Measurements from ENCODE around the gene F13A1. TPM values are rescaled to one million over a fixed set of nuclear protein-coding genes. Genes with fewer than 3 reads are reported as not detected.

Gene F13A1
- total and polyA plus RNA-seq, 2 of the 8 experiments (the other 6 are each of a cell fraction or from before 2014, with no cell fraction given), result 0.57 to 1.5 TPM

- TF ChIP-seq, protein P1, sequence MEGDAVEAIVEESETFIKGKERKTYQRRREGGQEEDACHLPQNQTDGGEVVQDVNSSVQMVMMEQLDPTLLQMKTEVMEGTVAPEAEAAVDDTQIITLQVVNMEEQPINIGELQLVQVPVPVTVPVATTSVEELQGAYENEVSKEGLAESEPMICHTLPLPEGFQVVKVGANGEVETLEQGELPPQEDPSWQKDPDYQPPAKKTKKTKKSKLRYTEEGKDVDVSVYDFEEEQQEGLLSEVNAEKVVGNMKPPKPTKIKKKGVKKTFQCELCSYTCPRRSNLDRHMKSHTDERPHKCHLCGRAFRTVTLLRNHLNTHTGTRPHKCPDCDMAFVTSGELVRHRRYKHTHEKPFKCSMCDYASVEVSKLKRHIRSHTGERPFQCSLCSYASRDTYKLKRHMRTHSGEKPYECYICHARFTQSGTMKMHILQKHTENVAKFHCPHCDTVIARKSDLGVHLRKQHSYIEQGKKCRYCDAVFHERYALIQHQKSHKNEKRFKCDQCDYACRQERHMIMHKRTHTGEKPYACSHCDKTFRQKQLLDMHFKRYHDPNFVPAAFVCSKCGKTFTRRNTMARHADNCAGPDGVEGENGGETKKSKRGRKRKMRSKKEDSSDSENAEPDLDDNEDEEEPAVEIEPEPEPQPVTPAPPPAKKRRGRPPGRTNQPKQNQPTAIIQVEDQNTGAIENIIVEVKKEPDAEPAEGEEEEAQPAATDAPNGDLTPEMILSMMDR (IDR thresholded peaks at IDR 0.05; ENCODE audit: control extremely low read depth in 1 of 3, insufficient read depth in 1 of 3, low read depth in 1 of 3, low read length in 3 of 3), result peak in 1 of 3 experiments; percentile 47; a peak in 1 of 4 replicates
- TF ChIP-seq ASH2L (IDR thresholded peaks at IDR 0.05; ENCODE audit: low read length), result no peak
- DNase-seq (ENCODE audit: low read depth in 1 of 2, low spot score in 2 of 2), result no peak
- POLR2A ChIA-PET (ENCODE audit: partially characterized antibody), result no interaction called here
Observed at GRCh38 chr6:6220718-6221117, 99.7 kb downstream of the F13A1 start.

More at GRCh38 chr6:6220718-6221117, 99.7 kb downstream of the F13A1 start:
- H3K23ac ChIP-seq (ENCODE audit: insufficient read length), result no peak overlapping the region
- no peak for FAIRE-seq
- H3K56ac ChIP-seq (replicated peaks; ENCODE audit: insufficient read length, low read depth, low read length), result no peak overlapping the region
- no peaks in the 10 kb centered on the region; a peak in 2 of 7 replicates for H3K4me1 ChIP-seq (replicated peaks in 1 of 4; ENCODE audit: control insufficient read depth in 3 of 4, insufficient read depth in 4 of 4, low read length in 3 of 4)
- no peaks in the 10 kb centered on the region; a peak in 1 of 7 replicates for H3K27me3 ChIP-seq (replicated peaks in 1 of 4; ENCODE audit: control insufficient read depth in 3 of 4, extremely low read depth in 1 of 4, insufficient read depth in 3 of 4, low read length in 3 of 4)
- no peak overlapping the region for H3K4ac ChIP-seq (replicated peaks; ENCODE audit: insufficient read length, low read depth, low read length)
- no peak overlapping the region for H2BK20ac ChIP-seq (ENCODE audit: low read length)
- H3K4me3 ChIP-seq (ENCODE audit: extremely low read depth in 1 of 4, insufficient read depth in 2 of 4, low read depth in 3 of 4, low read length in 4 of 4), result no peak overlapping the region
- no peak overlapping the region for H4K8ac ChIP-seq (ENCODE audit: extremely low read depth, insufficient read depth, low read length)
- H3K23me2 ChIP-seq (ENCODE audit: low read depth, low read length), result no peaks in the 10 kb centered on the region
- H2BK120ac ChIP-seq (replicated peaks; ENCODE audit: low read depth, low read length), result no peak overlapping the region
- H2BK5ac ChIP-seq (ENCODE audit: low read depth, low read length), result no peak overlapping the region
- H3K27ac ChIP-seq (ENCODE audit: low read depth, low read length), result no peak overlapping the region
- no peaks in the 10 kb centered on the region for H4K20me1 ChIP-seq (replicated peaks in 1 of 2; ENCODE audit: control insufficient read depth in 1 of 2, insufficient read depth in 2 of 2, low read length in 2 of 2)
- H3K9me3 ChIP-seq (ENCODE audit: insufficient read depth in 2 of 2, low read depth in 1 of 2, low read length in 1 of 2), result no peaks in the 10 kb centered on the region
- H3K79me2 ChIP-seq (ENCODE audit: control insufficient read depth in 1 of 2, insufficient read depth in 2 of 2, low read length in 2 of 2), result no peaks in the 10 kb centered on the region
- H3K9ac ChIP-seq (replicated peaks in 1 of 4; ENCODE audit: extremely low read depth in 1 of 4, low read depth in 3 of 4, low read length in 3 of 4), result no peak overlapping the region
- no peak overlapping the region for H3K4me2 ChIP-seq (ENCODE audit: insufficient read depth in 1 of 2, low read depth in 2 of 2, low read length in 2 of 2)
- H3K14ac ChIP-seq (ENCODE audit: insufficient read length), result no peak overlapping the region
- CTCF ChIA-PET (ENCODE audit: partially characterized antibody), result interaction anchor here (0.6 to 3.1 kb wide), 37 partner anchors 8 to 922 kb away, joined by 3 to 15 read pairs (median 4); partner anchors contain the start of gene F13A1
- no peak overlapping the region for H3K18ac ChIP-seq (ENCODE audit: extremely low read depth, low read length)
- H4K91ac ChIP-seq (replicated peaks; ENCODE audit: insufficient read length, low read length), result no peak overlapping the region
- H2BK12ac ChIP-seq (ENCODE audit: low read depth, low read length), result no peak overlapping the region
- H2BK15ac ChIP-seq (ENCODE audit: low read length), result no peak overlapping the region
- H3K36me3 ChIP-seq (ENCODE audit: control insufficient read depth in 2 of 4, insufficient read depth in 4 of 4, low read length in 3 of 4), result no peaks in the 10 kb centered on the region
- 79% methylated on average over 2 of the region's 2 CpGs; no CpG with 5 or more reads in 1 of the 2 experiments for WGBS, 2 experiments (ENCODE audit: extremely low coverage in 1 of 2, insufficient coverage in 1 of 2, insufficient read length in 1 of 2, insufficient replicate concordance in 2 of 2, low coverage in 1 of 2, low lambda C conversion rate in 2 of 2, missing lambda C conversion rate in 1 of 2)
- H2AK5ac ChIP-seq (ENCODE audit: low read depth, low read length), result no peak overlapping the region
- no peak overlapping the region for H4K5ac ChIP-seq (ENCODE audit: insufficient read length, low read depth, low read length)
- H2AFZ ChIP-seq (ENCODE audit: low read length), result no peak overlapping the region
- no peaks in the 10 kb centered on the region for H3K79me1 ChIP-seq (ENCODE audit: low read depth, low read length)

Measured in H1 (cell line).